AG04450 (cell line): ENCODE results near the gene TNIK. TPM values are rescaled to one million over a fixed set of nuclear protein-coding genes. Genes with fewer than 3 reads are reported as not detected.

Source experiments
- CTCF ChIA-PET: fragments of 300-600, 350-600 bp; formaldehyde crosslinking; extraction: SDS; loops from one replicate; lab custom pipeline; 2022; ENCODE audit warnings: antibody characterized with exemption, inconsistent platforms; lab: Charles Lee
- POLR2A ChIA-PET: fragments of 350-600 bp; formaldehyde crosslinking; extraction: SDS; loops from one replicate; lab custom pipeline; 2021; ENCODE audit warnings: antibody characterized with exemption, inconsistent platforms; lab: Yijun Ruan, JAX
- DNase-seq: peaks from one replicate; pipeline ENCODE4 v3.0.0-alpha.2; 2011; ENCODE audit warnings: low read depth, low spot score
- H3K27ac ChIP-seq: one replicate; pipeline ENCODE4 v1.5.1; 2012; ENCODE audit warnings: low read depth, low read length, control low read depth
- H3K27me3 ChIP-seq: one replicate; pipeline ENCODE4 v1.6.0; 2012; ENCODE audit warnings: low read length; ENCODE audit not compliant: control insufficient read depth, insufficient read depth
- H3K4me3 ChIP-seq: 2 replicates; pipeline ENCODE4 v1.5.1; 2011; ENCODE audit warnings: mild to moderate bottlenecking, low read depth, low read length, control low read depth
- H3K9me3 ChIP-seq: 2 replicates; pipeline ENCODE4 v1.5.1; 2012; ENCODE audit warnings: low read length; ENCODE audit not compliant: control insufficient read depth, insufficient read depth
- CTCF ChIP-seq: IDR thresholded peaks from 2 replicates; pipeline ENCODE4 v1.5.1; 2011; ENCODE audit warnings: low read depth, low read length, control low read depth, inconsistent platforms
- polyA plus RNA-seq: library from polyadenylated mRNA; depleted of rRNA; stranded (reverse); fragments of >200 nt; gene quantifications from 2 replicates; pipeline ENCODE4 v1.2.3, GENCODE V29; 2011

TNIK gene
- polyA plus RNA-seq, 1 experiment = 9.0 TPM

- H3K4me3 ChIP-seq = no peak overlapping the region
- CTCF ChIA-PET = no interaction called here
- DNase-seq = no peak
- POLR2A ChIA-PET = no interaction called here
- H3K27me3 ChIP-seq = no peaks in the 10 kb centered on the region
- TF ChIP-seq CTCF = no peak
- no peaks in the 10 kb centered on the region for H3K9me3 ChIP-seq
- H3K27ac ChIP-seq = no peak overlapping the region
Observed at GRCh38 chr3:171476532-171477102, 16.4 kb upstream of the TNIK start.

GRCh38 chr3:171472552-171472951, 12.3 kb upstream of the TNIK start:
- H3K4me3 ChIP-seq = no peak overlapping the region
- no peak for TF ChIP-seq CTCF
- H3K9me3 ChIP-seq = no peaks in the 10 kb centered on the region
- H3K27me3 ChIP-seq = no peaks in the 10 kb centered on the region
- H3K27ac ChIP-seq = no peak overlapping the region
- ChIA-PET CTCF (no interaction called here), POLR2A (no interaction called here)
- DNase-seq = no peak

GRCh38 chr3:171470714-171471227, 10.6 kb upstream of the TNIK start:
- TF ChIP-seq CTCF = no peak
- DNase-seq = no peak
- ChIA-PET CTCF (no interaction called here), POLR2A (no interaction called here)
- Histone ChIP-seq H3K4me3 (no peak overlapping the region), H3K9me3 (no peaks in the 10 kb centered on the region), H3K27me3 (no peaks in the 10 kb centered on the region), H3K27ac (no peak overlapping the region)

GRCh38 chr3:171469376-171469775, 9.2 kb upstream of the TNIK start:
- no peak for TF ChIP-seq CTCF

GRCh38 chr3:171468296-171468906, 8.2 kb upstream of the TNIK start:
- no peaks in the 10 kb centered on the region for H3K27me3 ChIP-seq
- no peak overlapping the region for H3K4me3 ChIP-seq
- H3K9me3 ChIP-seq = no peaks in the 10 kb centered on the region
- H3K27ac ChIP-seq = no peak overlapping the region
- no peak for TF ChIP-seq CTCF
- POLR2A ChIA-PET = no interaction called here
- DNase-seq = no peak
- CTCF ChIA-PET = no interaction called here

More at GRCh38 chr3:171469376-171469775, 9.2 kb upstream of the TNIK start:
- no peak overlapping the region for H3K27ac ChIP-seq
- no peaks in the 10 kb centered on the region for H3K27me3 ChIP-seq
- DNase-seq = no peak
- no peak overlapping the region for H3K4me3 ChIP-seq
- ChIA-PET POLR2A (no interaction called here), CTCF (no interaction called here)
- H3K9me3 ChIP-seq = no peaks in the 10 kb centered on the region
